A549 (cell line): ENCODE results near the gene TECR.

Experiments
- CTCF ChIP-seq: fragments of >200 bp; sonication (Bioruptor Twin); formaldehyde crosslinking; IDR thresholded peaks from 3 replicates; pipeline ENCODE4 v1.5.1; 2016
- EP300 ChIP-seq, 2 experiments: fragments of >200 bp; sonication (Bioruptor Twin); formaldehyde crosslinking; IDR thresholded peaks; 2 replicates in 1 of 2; 3 replicates in 1 of 2; pipeline ENCODE4 v1.6.1; 2016 to 2017
- JUN ChIP-seq, 2 experiments: fragments of >200 bp; sonication (Bioruptor Twin); formaldehyde crosslinking; IDR thresholded peaks; 2 replicates in 1 of 2; 3 replicates in 1 of 2; pipeline ENCODE4 v1.6.1; 2016 to 2017
- MAFK ChIP-seq: fragments of 450-650 bp; IDR thresholded peaks from 2 replicates; pipeline ENCODE4 v1.6.1; 2014; ENCODE audit not compliant: partially characterized antibody
- POLR2A ChIP-seq: IDR thresholded peaks from 2 replicates; pipeline ENCODE4 v1.6.1; 2012; ENCODE audit warnings: mild to moderate bottlenecking, low read length
- TFCP2L1 ChIP-seq: fragments of 250-450 bp; sonication (Bioruptor Pico); IDR thresholded peaks from 2 replicates; pipeline ENCODE4 v1.5.0; 2021; ENCODE audit warnings: mild to moderate bottlenecking
- ZSCAN20 ChIP-seq: fragments of 250-450 bp; sonication (Bioruptor Pico); IDR thresholded peaks from 2 replicates; pipeline ENCODE4 v1.8.0; 2022; ENCODE audit warnings: mild to moderate bottlenecking, moderate library complexity

GRCh38 chr19:14528419-14529253 lies 758 bp upstream of the TECR start:
- TF ChIP-seq CTCF (no peak), MAFK (no peak), TFCP2L1 (CRISPR knock-in tag) (no peak), EP300 (IDR thresholded peaks at IDR 0.05) (no peak), POLR2A (no peak), ZSCAN20 (CRISPR knock-in tag) (no peak), JUN (IDR thresholded peaks at IDR 0.05) (no peak)
